RWPE1 (cell line): Measurements from ENCODE around the gene ICAM1.

Source experiments
- CTCF ChIA-PET: fragments of 350-600 bp; sonication (Branson Sonifier 250); formaldehyde crosslinking; extraction: SDS; loops from one replicate; lab custom pipeline; 2021; lab: Yijun Ruan, JAX
- POLR2A ChIA-PET: fragments of 400-600 bp; formaldehyde crosslinking; extraction: SDS; loops from one replicate; lab custom pipeline; 2020; ENCODE audit warnings: antibody characterized with exemption; ENCODE audit not compliant: low non-redundant PET; lab: Yijun Ruan, JAX
- DNase-seq: peaks from one replicate; pipeline ENCODE4 v3.0.0; 2012; ENCODE audit warnings: low spot score
- H3K27ac ChIP-seq: fragments of 450-650 bp; 2 replicates; pipeline ENCODE4 v1.5.1; 2017
- TF ChIP-seq, protein P1 (sequence below): fragments of 450-650 bp; conservative IDR thresholded peaks from 2 replicates; pipeline ENCODE4 v1.5.1; 2017; ENCODE audit warnings: low read depth, mild to moderate bottlenecking

Gene ICAM1

GRCh38 chr19:10327793-10328192 is 56.9 kb downstream of the ICAM1 start:
- no peak overlapping the region for H3K27ac ChIP-seq
- no peak for DNase-seq
- ChIA-PET POLR2A (no interaction called here), CTCF (no interaction called here)
- TF ChIP-seq, protein P1, sequence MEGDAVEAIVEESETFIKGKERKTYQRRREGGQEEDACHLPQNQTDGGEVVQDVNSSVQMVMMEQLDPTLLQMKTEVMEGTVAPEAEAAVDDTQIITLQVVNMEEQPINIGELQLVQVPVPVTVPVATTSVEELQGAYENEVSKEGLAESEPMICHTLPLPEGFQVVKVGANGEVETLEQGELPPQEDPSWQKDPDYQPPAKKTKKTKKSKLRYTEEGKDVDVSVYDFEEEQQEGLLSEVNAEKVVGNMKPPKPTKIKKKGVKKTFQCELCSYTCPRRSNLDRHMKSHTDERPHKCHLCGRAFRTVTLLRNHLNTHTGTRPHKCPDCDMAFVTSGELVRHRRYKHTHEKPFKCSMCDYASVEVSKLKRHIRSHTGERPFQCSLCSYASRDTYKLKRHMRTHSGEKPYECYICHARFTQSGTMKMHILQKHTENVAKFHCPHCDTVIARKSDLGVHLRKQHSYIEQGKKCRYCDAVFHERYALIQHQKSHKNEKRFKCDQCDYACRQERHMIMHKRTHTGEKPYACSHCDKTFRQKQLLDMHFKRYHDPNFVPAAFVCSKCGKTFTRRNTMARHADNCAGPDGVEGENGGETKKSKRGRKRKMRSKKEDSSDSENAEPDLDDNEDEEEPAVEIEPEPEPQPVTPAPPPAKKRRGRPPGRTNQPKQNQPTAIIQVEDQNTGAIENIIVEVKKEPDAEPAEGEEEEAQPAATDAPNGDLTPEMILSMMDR = no peak

- POLR2A ChIA-PET = no interaction called here
- CTCF ChIA-PET = interaction anchor here (0.7 kb wide), 1 partner anchor 58 kb away, joined by 3 read pairs; the partner anchor contains the start of gene ICAM1
- TF ChIP-seq, protein P1 = no peak
- no peak for DNase-seq
- no peak overlapping the region for H3K27ac ChIP-seq
Measured at GRCh38 chr19:10328558-10329429, 57.9 kb downstream of the ICAM1 start.

GRCh38 chr19:10329555-10329954 is 58.6 kb downstream of the ICAM1 start:
- CTCF ChIA-PET = no interaction called here
- H3K27ac ChIP-seq = no peak overlapping the region
- no peak for DNase-seq
- POLR2A ChIA-PET = no interaction called here
- TF ChIP-seq, protein P1 = no peak

DNA sequence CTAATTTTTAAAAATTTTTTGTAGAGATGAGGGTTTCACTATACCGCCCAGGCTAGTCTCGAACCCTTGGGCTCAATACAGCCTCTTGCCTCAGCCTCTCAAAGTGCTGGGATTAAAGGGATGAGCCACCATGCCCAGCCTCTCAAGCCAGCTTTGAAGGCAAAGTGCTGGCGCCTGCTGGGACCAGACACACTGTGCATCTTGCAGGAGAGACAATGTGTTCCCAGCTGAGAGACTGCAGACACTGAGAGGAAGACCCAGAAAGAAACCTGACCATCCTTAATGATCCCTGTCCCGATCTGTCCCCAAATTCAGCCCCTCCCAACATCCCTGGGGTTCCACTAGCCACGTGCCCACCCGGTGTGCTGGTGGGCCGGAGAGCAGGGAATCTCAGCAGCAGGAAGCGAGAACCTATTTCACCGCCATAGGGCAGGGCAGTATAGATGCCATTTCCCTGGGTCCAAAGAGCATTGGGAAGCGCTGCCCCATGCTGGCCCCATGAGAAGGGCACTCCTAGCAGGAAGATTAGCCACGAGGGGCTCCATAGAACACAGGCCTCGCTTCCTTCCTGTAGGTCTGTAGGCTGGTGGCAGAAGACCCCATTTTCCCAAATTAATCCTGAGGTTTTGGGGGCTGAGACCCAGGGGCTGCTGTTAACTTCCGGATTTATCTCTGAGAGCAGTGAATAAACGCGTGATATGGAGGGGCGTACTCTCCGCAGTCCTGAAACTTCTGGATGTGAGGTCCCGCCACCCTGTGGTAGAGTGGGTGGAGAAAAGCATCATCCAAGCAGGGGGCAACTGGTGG is 61.4 kb downstream of the ICAM1 start:
- TF ChIP-seq, protein P1 = no peak
- no peak for DNase-seq
- POLR2A ChIA-PET = no interaction called here
- peak overlapping the region; percentile 91 for H3K27ac ChIP-seq
- CTCF ChIA-PET = interaction anchor here (0.5 to 1.0 kb wide), 3 partner anchors 35 to 63 kb away, joined by 3 to 6 read pairs (median 3); no protein-coding TSS in a partner anchor

GRCh38 chr19:10332965-10333757 is 62.2 kb downstream of the ICAM1 start, which contains the start of gene RAVER1:
TSS of gene RAVER1 (minus strand) at chr19:10333529. CDS start at chr19:10333507, 22 bp downstream.
- ChIA-PET POLR2A (interaction anchor here (0.5 to 1.2 kb wide), 4 partner anchors 18 to 221 kb away, joined by 4 to 10 read pairs (median 5); partner anchors contain the start of genes ICAM5 and P2RY11), CTCF (interaction anchor here (0.6 to 1.0 kb wide), 4 partner anchors 63 to 608 kb away, joined by 3 to 7 read pairs (median 3); partner anchors contain the start of gene ICAM1)
- TF ChIP-seq, protein P1 = no peak
- peak; percentile 99 for DNase-seq
- H3K27ac ChIP-seq = peak within 1 kb of the TSS; percentile 91
